ENCODE data around the gene NFX1. TPM values are rescaled to one million over a fixed set of nuclear protein-coding genes. Genes with fewer than 3 reads are reported as not detected.
"Not testable (repeated sequence)": the region's sequence is repeated elsewhere in the genome, so short reads cannot be mapped to it uniquely, and the experiment has no call there.

The NFX1 gene
- total RNA-seq, 2 experiments from 2014 or later = 47.4 to 48.2 TPM

DNA sequence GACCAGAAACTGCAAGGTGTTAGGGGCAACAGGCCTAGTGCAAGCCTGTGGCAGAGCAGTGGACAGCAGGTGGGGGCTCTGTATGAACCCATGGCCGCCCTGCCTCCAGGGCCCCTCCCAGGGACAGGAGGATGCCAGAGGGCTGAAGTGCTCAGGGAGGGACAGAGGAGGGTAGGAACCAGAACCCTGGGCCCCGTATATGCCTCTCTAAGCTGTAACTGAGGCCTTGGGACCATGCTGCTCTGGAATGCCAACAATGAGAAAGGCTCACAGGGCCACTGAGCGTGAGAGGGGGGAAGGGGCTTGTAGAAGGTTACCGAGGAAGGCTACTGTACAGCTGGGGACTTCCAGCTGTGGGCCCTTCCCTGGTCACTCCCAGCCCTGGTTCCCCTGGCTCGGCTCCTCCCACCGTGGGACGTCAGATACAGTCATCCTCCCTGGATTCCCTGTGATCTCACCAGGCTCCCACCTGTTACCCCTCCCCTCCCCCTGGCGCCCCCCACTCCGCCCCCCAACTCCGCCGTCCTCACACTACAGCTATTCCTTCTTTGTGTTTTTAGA lies 91.0 kb downstream of the NFX1 start:
- ATAC-seq (ENCODE audit: low read depth) (no peak), DNase-seq (no peak)
- H3K36me3 Mint-ChIP-seq = no peaks in the 10 kb centered on the region
- peaks cover 2% of the 10 kb centered on the region for H3K27me3 Mint-ChIP-seq
- H3K4me1 Mint-ChIP-seq = no peaks in the 10 kb centered on the region
- H3K27ac Mint-ChIP-seq = no peak overlapping the region
- POLR2A ChIA-PET = no interaction called here
- H3K4me3 Mint-ChIP-seq = no peak overlapping the region
- no peaks in the 10 kb centered on the region for H3K9me3 Mint-ChIP-seq

DNA sequence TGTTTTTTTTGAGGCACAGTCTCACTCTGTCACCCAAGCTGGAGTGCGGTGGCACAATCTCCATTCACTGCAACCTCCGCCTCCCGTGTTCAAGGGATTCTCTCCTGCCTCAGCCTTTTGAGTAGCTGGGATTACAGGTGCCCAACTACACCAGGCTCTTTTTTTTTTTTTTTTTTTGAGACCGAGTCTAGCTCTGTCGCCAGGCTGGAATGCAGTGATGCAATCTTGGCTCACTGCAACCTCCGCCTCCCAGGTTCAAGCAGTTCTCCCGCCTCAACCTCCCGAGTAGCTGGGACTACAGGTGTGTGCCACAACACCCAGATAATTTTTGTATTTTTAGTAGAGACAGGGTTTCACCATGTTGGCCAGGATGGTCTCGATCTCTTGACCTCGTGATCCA lies 92.1 kb downstream of the NFX1 start:
- H3K4me3 Mint-ChIP-seq; ATAC-seq (ENCODE audit: low read depth); H3K4me1 Mint-ChIP-seq; H3K27ac Mint-ChIP-seq; H3K36me3 Mint-ChIP-seq; H3K27me3 Mint-ChIP-seq; H3K9me3 Mint-ChIP-seq; DNase-seq; POLR2A ChIA-PET: not testable (repeated sequence)

DNA sequence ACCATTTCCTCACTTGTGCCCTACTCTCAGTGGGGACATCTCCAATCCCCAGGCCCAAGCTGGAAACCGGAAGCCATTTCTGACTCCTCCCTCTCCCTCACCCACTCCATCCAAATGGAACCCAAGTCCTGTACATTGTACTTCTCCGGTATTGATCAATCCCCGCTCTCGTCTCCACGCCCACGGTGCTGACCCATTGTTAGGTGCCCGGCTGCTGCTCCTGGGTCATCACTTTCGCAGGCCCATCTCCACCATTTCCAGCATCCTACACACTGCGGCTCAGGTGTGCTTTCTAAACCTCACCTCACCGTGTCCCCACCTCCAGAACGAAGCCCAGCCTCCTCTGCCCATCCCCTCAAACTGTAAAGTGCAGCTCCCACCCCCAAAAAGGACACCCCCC lies 93.1 kb downstream of the NFX1 start:
- H3K27me3 Mint-ChIP-seq; H3K9me3 Mint-ChIP-seq; ATAC-seq (ENCODE audit: low read depth); DNase-seq; POLR2A ChIA-PET; H3K4me1 Mint-ChIP-seq; H3K4me3 Mint-ChIP-seq; H3K36me3 Mint-ChIP-seq; H3K27ac Mint-ChIP-seq: not testable (repeated sequence)

DNA sequence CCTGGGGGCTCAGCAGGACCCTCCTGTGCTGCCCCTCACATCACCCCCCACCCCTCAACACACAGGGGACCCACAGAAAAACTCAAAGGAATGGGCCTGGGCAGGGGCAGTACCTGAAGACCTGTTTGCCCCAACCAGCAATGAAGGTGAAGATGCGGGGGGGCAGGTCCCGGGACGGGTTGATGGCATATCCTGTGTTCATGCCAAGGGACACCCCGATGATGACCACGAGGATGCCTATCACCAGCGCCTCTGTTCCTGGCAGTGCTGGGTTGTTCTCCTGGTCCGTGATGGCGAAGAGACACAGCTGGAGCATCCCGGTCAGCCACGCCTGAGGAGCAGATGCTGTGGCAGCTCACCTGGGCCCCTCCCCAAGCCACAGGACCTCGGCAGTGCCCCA lies 95.2 kb downstream of the NFX1 start:
- H3K27me3 Mint-ChIP-seq; H3K4me1 Mint-ChIP-seq; ATAC-seq (ENCODE audit: low read depth); H3K36me3 Mint-ChIP-seq; DNase-seq; H3K4me3 Mint-ChIP-seq; H3K27ac Mint-ChIP-seq; POLR2A ChIA-PET; H3K9me3 Mint-ChIP-seq: not testable (repeated sequence)

- H3K4me1 Mint-ChIP-seq; DNase-seq; H3K36me3 Mint-ChIP-seq; H3K4me3 Mint-ChIP-seq; ATAC-seq (ENCODE audit: low read depth); H3K27ac Mint-ChIP-seq; H3K27me3 Mint-ChIP-seq; H3K9me3 Mint-ChIP-seq; POLR2A ChIA-PET: not testable (repeated sequence)
These were observed 95.8 kb downstream of the NFX1 start for GRCh38 chr9:33385979-33386640.

DNA sequence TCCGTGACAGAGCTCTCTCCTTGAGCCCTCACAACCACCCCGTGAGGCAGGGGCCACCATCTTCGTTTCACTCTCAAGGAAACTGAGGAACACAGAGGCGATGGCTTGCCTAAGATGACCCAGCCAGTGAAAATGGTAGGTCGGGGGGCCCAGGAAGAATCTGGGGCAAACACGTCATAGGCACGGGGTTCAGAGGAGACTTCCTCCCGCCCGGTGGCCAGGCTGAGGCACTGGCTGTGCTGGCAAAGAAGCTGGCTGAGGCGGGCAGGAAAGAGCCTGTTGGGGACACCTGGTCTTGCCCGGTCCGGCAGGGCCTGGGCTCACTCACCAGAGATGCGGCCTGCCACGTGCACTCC lies 96.3 kb downstream of the NFX1 start:
- H3K27me3 Mint-ChIP-seq; ATAC-seq (ENCODE audit: low read depth); DNase-seq; POLR2A ChIA-PET; H3K36me3 Mint-ChIP-seq; H3K27ac Mint-ChIP-seq; H3K4me3 Mint-ChIP-seq; H3K9me3 Mint-ChIP-seq; H3K4me1 Mint-ChIP-seq: not testable (repeated sequence)

GRCh38 chr9:33386998-33387397 lies 96.7 kb downstream of the NFX1 start:
- H3K36me3 Mint-ChIP-seq; POLR2A ChIA-PET; H3K4me1 Mint-ChIP-seq; H3K27me3 Mint-ChIP-seq; H3K27ac Mint-ChIP-seq; H3K9me3 Mint-ChIP-seq; H3K4me3 Mint-ChIP-seq; DNase-seq; ATAC-seq (ENCODE audit: low read depth): not testable (repeated sequence)

- ATAC-seq (ENCODE audit: low read depth) (no peak), DNase-seq (no peak)
- H3K9me3 Mint-ChIP-seq = no peaks in the 10 kb centered on the region
- H3K27me3 Mint-ChIP-seq = no peaks in the 10 kb centered on the region
- H3K27ac Mint-ChIP-seq = peak overlapping the region; percentile 53
- H3K4me1 Mint-ChIP-seq = peaks cover 2% of the 10 kb centered on the region
- H3K36me3 Mint-ChIP-seq = no peaks in the 10 kb centered on the region
- POLR2A ChIA-PET = no interaction called here
- H3K4me3 Mint-ChIP-seq = no peak overlapping the region
These were observed 98.0 kb downstream of the NFX1 start for GRCh38 chr9:33388110-33388994.

DNA sequence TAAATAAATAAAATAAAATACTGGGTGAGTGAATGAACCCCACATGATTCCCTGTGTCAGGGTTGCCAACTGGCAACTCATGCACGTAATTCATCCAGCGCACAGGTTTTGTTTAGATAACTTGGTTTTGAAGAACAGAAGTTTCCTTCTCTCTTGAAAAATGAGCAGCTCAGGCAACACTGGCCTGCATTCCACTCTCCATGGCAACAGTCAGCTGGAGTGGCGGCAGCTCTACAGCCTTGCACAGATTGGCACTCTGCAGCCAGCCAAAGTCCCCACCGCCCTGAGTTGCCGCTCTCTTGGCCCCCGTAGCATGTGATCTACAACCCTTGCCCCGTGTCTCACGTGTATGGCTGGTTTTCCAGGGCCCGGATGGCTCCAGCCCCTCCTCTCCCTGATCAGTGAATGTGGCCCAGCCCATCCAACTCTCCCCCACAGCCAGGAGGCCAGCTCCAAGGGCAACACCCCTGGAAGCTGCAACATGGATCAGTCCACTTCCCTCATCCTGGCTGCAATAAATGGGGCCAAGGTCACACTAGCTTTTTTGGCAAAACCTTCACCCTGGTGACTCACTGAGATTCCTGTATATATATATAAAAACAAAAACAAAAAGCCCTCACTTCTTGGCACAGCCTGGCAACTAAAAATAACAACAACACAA lies 100.9 kb downstream of the NFX1 start:
- ATAC-seq (ENCODE audit: low read depth); DNase-seq; H3K27me3 Mint-ChIP-seq; H3K9me3 Mint-ChIP-seq; POLR2A ChIA-PET; H3K4me3 Mint-ChIP-seq; H3K4me1 Mint-ChIP-seq; H3K36me3 Mint-ChIP-seq; H3K27ac Mint-ChIP-seq: not testable (repeated sequence)

- H3K27ac Mint-ChIP-seq; H3K36me3 Mint-ChIP-seq; POLR2A ChIA-PET; DNase-seq; ATAC-seq (ENCODE audit: low read depth); H3K4me3 Mint-ChIP-seq; H3K27me3 Mint-ChIP-seq; H3K4me1 Mint-ChIP-seq; H3K9me3 Mint-ChIP-seq: not testable (repeated sequence)
These were observed 102.3 kb downstream of the NFX1 start for GRCh38 chr9:33392591-33393021.

DNA sequence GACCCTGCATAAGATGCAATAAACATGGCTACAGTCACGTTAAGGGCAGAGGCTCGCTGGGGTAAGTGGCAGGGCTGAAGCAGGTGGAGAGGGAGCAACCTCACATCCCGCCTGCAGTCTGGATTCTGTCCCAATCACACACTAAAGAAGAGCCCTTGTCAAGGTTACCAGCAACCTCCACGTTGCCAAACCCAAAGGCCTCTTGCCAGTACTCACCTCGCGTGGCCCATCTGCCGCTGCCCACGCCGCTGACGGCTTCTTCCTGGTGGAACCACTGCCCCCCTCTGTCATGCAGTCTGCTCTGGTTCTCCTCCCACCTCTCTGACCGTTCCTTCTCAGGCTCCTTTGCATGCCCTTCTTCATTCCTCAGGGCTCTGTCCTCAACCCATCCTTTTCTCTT lies 103.3 kb downstream of the NFX1 start:
- no peak overlapping the region for H3K4me3 Mint-ChIP-seq
- H3K36me3 Mint-ChIP-seq = no peaks in the 10 kb centered on the region
- H3K9me3 Mint-ChIP-seq = no peaks in the 10 kb centered on the region
- POLR2A ChIA-PET = no interaction called here
- H3K27me3 Mint-ChIP-seq = no peaks in the 10 kb centered on the region
- no peak overlapping the region for H3K27ac Mint-ChIP-seq
- peaks cover 4% of the 10 kb centered on the region for H3K4me1 Mint-ChIP-seq
- DNase-seq = no peak
- no peak for ATAC-seq (ENCODE audit: low read depth)

- H3K36me3 Mint-ChIP-seq; H3K4me1 Mint-ChIP-seq; H3K4me3 Mint-ChIP-seq; H3K27ac Mint-ChIP-seq; DNase-seq; ATAC-seq (ENCODE audit: low read depth); H3K9me3 Mint-ChIP-seq; H3K27me3 Mint-ChIP-seq; POLR2A ChIA-PET: not testable (repeated sequence)
These were observed 103.7 kb downstream of the NFX1 start for GRCh38 chr9:33393986-33394385.

GRCh38 chr9:33395159-33395879 lies 105.0 kb downstream of the NFX1 start:
- not testable (repeated sequence) for H3K9me3 Mint-ChIP-seq; DNase-seq; H3K4me3 Mint-ChIP-seq; H3K36me3 Mint-ChIP-seq; H3K27me3 Mint-ChIP-seq; H3K27ac Mint-ChIP-seq; H3K4me1 Mint-ChIP-seq; ATAC-seq (ENCODE audit: low read depth)
- POLR2A ChIA-PET = interaction anchor here (0.7 kb wide), 1 partner anchor 10 kb away, joined by 4 read pairs; no protein-coding TSS in a partner anchor
